Occipital lobe (tissue), 2 donors: ENCODE measurements around the gene KLF2. TPM values are rescaled to one million over a fixed set of nuclear protein-coding genes. Genes with fewer than 3 reads are reported as not detected.

Experiments used
- DNase-seq: peaks from one replicate; lab custom pipeline; 2025; lab: John Stamatoyannopoulos, UW
- total RNA-seq: library from RNA; depleted of rRNA; stranded (reverse); fragments of >200 nt; gene quantifications from one replicate; pipeline ENCODE4 v1.2.3, GENCODE V29; 2014

The KLF2 gene
- total RNA-seq, 1 donor from 2014 or later: 3.1 TPM

- no peak for DNase-seq
These were observed 50.7 kb downstream of the KLF2 start for GRCh38 chr19:16375157-16375935.

GRCh38 chr19:16375936-16376185, 51.2 kb downstream of the KLF2 start:
- DNase-seq: no peak

- DNase-seq: no peak
These were observed 51.6 kb downstream of the KLF2 start for GRCh38 chr19:16376241-16376640.

- no peak for DNase-seq
These were observed 52.0 kb downstream of the KLF2 start for GRCh38 chr19:16376649-16377048.

- DNase-seq: no peak
These were observed 52.9 kb downstream of the KLF2 start for GRCh38 chr19:16377521-16377920.

Other genes with a start within 250 kb of the KLF2 start
- gene TPM4, start 248.3 kb upstream of the KLF2 start, total RNA-seq: 94.8 TPM
- gene RAB8A, start 212.9 kb upstream of the KLF2 start, total RNA-seq: 33.7 TPM
- gene HSH2D, start 181.1 kb upstream of the KLF2 start, total RNA-seq: not detected
- gene CIB3, start 151.3 kb upstream of the KLF2 start, total RNA-seq: not detected
- 89.1 TPM for gene FAM32A, start 139.4 kb upstream of the KLF2 start, total RNA-seq
- gene AP1M1, start 126.9 kb upstream of the KLF2 start, total RNA-seq: 42.9 TPM
- 11.4 TPM for gene EPS15L1, start 147.1 kb downstream of the KLF2 start, total RNA-seq
- gene CALR3, start 171.3 kb downstream of the KLF2 start, total RNA-seq: not detected
- gene C19orf44, start 171.6 kb downstream of the KLF2 start, total RNA-seq: 2.8 TPM
- gene CHERP, start 217.6 kb downstream of the KLF2 start, total RNA-seq: 4.4 TPM
- 25.3 TPM for gene SLC35E1, start 247.6 kb downstream of the KLF2 start, total RNA-seq